ENCODE measurements around the gene NCKAP1.
"Not testable (repeated sequence)": the region's sequence is repeated elsewhere in the genome, so short reads cannot be mapped to it uniquely, and the experiment has no call there.

NCKAP1 gene, protein sequence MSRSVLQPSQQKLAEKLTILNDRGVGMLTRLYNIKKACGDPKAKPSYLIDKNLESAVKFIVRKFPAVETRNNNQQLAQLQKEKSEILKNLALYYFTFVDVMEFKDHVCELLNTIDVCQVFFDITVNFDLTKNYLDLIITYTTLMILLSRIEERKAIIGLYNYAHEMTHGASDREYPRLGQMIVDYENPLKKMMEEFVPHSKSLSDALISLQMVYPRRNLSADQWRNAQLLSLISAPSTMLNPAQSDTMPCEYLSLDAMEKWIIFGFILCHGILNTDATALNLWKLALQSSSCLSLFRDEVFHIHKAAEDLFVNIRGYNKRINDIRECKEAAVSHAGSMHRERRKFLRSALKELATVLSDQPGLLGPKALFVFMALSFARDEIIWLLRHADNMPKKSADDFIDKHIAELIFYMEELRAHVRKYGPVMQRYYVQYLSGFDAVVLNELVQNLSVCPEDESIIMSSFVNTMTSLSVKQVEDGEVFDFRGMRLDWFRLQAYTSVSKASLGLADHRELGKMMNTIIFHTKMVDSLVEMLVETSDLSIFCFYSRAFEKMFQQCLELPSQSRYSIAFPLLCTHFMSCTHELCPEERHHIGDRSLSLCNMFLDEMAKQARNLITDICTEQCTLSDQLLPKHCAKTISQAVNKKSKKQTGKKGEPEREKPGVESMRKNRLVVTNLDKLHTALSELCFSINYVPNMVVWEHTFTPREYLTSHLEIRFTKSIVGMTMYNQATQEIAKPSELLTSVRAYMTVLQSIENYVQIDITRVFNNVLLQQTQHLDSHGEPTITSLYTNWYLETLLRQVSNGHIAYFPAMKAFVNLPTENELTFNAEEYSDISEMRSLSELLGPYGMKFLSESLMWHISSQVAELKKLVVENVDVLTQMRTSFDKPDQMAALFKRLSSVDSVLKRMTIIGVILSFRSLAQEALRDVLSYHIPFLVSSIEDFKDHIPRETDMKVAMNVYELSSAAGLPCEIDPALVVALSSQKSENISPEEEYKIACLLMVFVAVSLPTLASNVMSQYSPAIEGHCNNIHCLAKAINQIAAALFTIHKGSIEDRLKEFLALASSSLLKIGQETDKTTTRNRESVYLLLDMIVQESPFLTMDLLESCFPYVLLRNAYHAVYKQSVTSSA

DNA sequence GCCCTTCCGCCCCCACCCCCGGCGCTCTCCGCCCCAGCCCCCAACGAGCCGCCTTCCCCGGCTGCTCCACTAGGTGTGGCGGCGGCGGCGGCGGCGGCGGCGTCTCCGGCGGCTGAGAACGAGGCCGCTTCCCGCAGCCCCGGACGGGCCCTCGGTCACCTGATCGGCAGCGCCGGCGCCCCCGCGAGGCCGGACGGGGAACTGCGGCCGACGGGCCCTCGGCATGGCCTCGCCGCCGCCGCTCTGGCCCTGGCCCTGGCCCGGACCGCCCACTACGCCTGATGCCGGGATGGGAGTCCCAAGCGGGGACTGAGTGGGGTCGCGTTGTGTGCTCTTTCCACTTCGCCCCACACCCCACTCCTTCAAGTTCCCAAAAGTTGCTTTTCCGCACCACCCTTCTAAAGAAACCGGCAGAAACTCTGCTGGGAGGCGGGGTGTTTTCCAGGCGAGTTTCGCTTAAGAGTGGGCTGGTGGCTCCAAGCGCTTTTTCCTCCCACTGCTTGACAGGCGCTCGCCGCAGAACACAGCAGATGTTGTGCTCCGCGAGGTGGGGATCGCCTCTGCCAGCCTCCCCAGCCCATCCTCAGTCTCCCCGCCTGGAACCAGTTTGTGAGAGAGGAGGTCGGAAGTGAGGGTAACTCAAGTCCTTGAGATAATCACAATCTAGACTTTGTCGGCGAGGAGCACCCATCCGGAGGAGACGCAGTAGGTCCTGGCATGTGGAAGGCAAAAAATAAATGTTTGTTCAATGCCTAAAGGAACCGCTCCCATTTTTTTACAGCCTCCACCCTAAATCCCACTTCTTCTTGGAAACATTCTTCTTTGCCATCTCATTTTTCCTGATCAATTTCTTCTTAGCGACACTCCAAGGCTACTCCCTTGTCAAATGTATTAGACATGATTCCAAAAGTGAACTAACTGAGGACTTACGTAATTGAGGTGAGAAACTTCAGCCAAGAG is at the start of gene NCKAP1:
TSS of gene NCKAP1 (minus strand) at position 117 of the 960 bp plus-strand sequence. CDS start 358 bp downstream, outside the sequence.
- DNase-seq, result peak; percentile 98

DNA sequence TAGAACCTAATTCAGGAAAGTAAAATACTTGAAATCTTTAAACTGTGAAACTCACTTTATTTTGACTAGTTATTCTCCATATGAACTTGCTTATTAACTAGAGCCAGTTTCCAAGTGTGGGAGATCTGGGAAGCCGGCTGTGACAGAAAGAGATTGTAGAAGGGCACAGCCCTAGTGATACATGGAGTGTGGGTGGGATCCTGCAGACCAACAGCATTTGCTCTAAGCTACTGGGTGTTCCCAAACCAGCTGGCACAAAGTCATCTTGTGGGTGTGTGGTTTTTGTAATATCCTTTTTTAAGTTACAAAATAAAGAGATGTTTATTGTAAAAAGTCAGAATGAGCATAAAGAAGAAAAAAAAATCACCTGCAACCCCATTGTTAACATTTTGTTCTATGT is 43.7 kb upstream of the NCKAP1 start:
- DNase-seq, result no peak

DNA sequence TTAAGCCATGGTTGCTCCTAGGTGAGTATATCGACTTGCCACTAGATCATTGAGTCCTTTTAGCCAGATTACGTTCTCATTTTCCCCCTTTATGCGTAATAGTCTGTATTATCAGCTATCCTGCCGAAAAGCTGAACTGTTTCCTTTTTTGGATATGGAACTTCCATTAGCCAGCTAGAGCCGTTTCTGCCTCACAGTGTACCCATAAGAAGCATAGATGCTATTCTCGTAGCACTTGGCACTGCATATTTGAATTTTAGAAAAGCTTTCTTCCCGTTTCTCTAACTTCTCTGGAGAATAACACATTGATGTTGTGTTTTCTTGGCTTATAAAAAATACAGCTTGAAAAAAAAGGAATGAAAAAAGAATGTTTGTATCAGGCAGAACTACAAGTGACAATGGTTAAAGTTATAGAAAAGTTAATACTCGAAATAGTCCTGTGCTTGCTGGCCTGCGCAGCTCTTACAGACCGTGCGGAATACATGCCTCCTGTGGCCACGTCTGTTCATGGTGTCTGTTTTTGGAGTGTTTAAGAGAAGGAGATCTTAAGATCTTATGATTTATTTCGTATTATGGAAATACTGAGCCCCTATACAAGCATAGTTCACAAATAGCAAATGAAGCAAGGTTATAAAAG is 41.0 kb upstream of the NCKAP1 start:
- DNase-seq, result peak; percentile 75

DNA sequence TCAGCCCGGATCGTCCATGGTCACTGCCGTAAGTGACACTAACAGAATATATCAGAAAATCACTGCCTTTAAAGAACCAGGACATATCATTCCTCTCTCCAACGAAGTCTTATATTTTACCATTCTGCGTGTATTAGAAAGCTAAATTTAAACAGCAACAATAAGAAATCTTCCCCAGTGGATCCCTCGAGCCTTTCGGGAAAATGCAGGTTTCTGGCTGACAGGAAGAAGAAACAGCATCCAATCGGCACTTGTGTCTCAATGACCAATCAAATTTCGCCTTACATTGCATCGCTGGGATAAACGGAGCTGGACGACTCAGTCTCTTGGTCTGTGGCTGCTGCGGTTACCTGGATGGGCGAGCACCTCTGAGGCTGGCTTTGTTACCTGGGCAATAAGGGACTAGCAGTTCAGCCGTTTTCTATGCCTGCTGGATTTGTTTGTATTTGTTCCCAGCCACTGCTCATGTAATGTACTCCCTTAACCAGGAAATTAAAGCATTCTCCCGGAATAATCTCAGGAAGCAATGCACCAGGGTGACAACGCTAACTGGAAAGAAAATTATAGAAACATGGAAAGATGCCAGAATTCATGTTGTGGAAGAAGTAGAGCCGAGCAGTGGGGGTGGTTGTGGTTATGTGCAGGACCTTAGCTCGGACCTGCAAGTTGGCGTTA is 40.3 kb upstream of the NCKAP1 start, which contains the start of gene DUSP19:
TSS of gene DUSP19 (plus strand) at position 284 of the 675 bp plus-strand sequence. CDS start at position 471, 187 bp downstream.
- peak; percentile 100 for DNase-seq

DNA sequence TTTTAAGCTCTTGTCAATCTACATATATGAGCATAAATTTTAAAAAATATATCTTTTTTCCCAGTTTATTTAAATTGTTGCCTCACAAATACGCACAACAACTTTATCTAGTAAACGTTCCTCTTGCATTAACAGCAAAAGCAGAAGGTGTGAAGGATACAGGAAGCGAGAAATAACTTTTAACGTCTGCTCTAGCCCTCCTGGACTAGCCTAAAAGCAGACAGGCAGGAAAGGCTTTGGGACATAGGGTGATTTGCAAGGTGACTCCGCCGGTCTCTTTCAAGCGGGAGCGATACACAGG is 39.9 kb upstream of the NCKAP1 start:
- no peak for DNase-seq

DNA sequence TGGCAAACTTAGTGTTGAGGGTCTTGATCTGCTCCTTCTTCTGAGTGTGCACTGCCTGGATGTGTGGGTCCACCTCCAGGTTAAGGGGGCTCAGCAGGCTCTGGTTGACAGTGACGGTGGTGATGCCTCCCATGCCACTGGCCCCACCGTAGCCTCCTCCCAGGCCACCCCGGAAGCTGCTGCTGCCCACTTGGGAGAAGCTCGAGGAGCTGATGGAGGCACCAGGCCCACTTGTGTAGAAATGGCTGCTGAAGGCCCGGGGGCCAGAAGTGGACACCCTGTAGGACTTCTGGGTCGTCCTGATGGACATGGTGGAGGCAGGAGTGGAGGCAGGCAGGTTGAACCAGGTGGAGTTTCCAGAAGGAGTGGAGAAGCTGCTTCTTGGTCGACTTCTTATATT is 33.9 kb upstream of the NCKAP1 start:
- no peak for DNase-seq

DNA sequence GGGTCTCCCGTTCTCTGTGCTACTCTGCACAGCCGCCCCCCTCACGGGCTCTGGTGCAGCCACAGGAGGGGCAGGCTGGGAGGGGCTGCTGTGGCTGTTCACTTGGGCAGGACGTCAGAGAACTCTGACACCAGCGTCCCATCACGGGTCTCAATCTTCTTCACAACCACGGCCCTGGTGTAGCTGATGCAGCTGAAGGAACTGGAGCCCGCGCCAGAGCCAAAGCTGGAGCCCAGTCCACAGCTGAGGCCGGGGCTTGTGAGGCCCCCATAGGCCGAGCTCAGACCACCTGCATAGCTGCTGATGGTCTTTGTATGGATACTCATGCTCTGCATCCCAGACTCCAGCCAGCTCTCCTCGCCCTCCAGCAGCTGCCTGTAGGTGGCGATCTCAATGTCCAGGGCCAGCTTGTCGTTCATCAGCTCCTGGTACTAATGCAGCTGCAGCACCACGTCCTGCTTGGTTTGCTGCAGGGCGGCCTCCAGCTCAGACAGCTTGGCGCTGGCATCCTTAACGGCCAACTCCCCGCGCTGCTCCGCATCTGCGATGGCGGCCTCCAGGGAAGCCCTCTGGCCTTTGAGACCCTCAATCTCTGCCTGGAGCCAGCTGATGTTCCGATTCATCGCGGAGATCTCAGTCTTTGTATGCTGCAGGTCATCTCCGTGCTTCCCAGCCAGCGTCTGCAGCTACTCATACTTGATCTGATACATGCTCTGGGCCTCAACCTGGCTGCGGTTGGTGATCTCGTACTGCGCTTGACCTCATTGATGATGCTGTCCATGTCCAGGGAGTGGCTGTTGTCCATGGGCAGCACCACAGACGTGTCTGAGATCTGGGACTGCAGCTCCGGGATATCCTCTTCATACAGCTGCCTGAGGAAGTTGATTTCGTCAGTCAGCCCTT is 32.9 kb upstream of the NCKAP1 start:
- DNase-seq, result peak; percentile 98

DNA sequence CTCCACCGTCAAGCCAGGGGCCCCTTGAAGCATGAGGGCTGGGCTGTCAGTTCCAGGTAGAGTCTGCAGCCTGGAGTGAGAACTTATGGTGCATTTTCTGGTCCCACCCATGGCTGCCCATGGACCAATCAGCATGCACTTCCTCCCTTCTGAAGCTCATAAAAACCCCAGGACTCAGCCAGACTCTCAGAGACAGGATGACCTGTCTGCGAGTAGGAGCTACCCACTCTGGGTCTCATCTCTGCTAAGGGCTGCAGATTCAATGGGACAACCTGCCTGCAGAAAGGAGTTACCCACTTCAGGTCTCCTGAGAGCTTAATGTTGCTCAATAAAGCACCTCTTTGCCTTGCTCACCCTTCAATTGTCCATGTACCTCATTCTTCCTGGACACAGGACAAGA is 30.9 kb upstream of the NCKAP1 start:
- DNase-seq, result peak; percentile 62

DNA sequence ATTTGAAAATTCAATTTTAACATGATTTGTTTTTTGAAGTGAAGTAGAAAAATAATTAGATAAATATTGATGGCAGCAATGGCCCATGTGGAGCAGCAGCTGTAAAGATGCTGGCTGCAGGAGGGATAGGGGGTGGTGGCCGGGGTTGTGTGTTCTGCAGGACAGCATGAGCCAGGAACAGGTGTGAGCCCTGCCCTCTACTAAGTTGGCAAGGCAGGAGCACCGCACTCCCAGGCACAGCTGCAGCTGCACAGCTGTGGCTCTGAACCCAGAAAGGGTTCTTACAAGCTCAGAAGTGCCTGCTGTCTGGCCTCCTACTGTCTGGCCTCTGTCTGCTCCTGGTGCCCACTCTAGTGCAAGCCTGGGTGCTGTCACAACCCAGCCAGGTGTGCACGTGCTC is 30.3 kb upstream of the NCKAP1 start:
- no peak for DNase-seq

DNA sequence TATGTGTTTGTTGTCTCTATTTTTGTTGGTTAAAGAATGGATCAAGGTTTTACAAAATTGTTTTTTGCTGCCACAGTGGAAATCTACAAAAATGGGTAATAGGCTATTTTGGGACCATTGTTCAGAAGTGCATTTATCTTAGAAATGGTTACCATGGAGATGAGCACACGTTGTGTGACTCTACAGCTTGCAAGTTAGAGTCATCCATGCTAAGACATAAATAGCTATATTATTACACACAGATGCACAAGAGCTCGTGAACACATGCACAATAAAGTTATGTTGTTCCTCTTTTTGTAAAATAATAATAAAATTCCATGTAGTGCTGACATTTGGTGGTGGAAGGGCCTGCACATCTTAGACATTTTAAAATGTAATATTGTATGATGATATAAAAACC is 24.8 kb upstream of the NCKAP1 start:
- peak; percentile 69 for DNase-seq

DNA sequence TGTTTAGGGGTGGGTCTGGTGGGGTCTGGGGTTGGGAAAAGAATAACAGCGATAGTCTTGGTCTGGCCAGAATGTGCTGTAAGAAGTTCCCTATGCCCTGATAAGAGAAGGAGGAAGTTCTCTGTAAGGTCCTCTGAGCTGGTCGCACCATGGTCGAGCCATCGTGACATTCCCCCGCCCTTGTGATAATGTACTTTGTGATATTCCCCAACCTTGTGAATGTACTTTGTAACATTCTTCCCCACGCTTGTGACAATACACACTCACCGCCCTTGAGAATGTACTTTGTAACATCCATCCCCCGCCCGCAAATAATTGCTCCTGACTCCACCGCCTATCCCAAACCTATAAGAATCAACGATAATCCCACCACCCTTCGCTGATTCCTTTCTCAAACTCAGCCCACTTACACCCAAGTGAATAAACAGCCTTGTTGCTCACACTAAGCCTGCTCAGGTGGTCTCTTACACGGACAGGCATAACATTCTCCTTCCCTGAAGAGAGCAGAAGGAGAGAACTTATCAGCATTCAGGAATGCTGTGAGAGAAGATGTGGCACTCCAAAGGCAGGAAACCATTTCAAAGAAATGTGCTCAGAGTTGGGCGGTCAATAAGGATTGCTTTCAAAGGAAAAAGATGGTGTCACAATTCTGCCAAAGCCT is 22.4 kb upstream of the NCKAP1 start:
- DNase-seq, result no peak

DNA sequence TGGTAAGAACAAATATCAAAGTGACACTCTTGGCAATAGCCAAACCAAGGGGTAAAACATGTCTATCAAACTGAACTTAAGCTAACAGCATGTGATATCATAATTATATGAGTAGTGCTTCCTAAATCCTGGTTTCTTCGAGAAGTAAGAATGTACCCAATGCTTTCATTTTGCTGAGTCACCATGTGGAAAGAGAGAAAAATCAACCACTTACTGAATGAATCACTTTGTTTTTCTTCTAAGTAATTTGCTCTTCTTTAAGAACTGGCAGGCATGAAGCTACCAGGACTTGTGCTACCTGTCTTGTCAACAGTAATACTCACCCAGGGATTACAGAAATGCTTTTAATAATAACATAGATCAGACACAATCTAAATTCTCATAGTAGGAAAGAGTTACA is 21.3 kb upstream of the NCKAP1 start:
- peak; percentile 51 for DNase-seq

DNA sequence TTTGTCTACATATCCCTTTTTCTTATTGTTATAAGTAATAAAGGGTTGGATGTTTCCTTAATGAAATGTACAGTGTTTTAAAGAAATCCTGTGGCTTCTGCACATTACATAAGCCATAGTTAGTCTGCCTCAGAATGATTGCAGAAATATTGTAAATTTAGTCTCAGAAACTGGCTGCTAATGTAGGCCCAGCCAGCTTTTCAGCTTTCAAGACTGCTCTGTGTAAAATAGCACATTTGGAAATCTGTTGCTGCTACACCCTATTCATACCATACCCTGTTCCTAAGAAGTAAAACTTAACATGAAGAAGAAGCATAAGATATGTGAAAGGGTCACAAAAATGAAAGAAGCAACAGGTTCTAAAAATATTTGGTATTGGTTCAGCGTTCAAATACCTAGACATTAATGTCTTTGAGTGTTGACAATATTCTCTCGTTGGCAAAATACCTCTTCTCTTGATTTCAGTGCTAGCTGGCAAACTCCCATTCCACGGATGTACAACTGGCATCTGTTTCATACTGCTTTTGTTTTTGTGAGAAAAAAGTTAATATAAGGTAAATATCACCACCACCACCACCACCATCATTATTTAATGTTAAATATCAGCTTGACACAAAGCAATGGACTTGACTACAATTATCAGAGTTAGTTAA is 19.2 kb upstream of the NCKAP1 start:
- DNase-seq, result no peak

DNA sequence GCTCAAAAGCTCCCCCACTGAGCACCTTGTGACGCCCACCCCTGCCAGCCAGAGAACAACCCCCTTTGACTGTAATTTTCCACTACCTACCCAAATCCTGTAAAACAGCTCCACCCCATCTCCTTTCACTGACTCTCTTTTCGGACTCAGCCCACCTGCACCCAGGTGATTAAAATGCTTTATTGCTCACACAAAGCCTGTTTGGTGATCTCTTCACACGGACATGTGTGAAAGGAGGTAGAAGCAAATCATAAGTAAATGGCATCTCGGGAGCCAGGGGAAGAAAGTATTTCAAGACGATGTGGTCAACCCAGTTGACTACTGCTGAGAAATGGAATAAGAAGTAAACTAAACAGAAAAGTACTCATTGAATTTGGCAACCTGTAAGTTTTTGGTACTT is 11.2 kb upstream of the NCKAP1 start:
- no peak for DNase-seq

DNA sequence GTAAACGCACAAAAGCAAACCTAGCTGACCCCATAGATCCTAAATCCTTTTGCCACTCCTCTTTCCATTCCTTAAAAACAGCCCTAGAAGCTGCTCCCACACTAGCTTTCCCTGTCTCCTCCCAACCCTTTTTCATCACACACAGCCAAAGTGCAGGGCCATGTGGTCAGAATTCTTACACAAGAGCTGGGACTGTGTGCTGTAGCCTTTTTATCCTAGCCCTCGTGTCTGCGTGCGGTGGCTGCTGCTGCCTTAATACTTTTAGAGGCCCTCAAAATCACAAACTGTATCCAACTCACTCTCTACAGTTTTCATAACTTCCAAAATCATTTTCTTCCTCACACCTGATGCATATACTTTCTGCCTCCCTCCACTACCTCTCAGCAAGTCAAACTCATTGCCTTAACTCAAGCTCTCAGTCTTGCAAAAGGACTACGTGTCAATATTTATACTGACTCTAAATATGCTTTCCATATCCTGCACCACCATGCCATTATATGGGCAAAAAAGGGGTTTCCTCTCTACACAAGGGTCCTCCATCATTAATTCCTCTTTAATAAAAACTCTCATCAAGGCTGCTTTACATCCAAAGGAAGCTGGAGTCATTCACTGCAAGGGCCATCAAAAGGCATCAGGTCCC is 9.3 kb upstream of the NCKAP1 start:
- peak; percentile 20 for DNase-seq

DNA sequence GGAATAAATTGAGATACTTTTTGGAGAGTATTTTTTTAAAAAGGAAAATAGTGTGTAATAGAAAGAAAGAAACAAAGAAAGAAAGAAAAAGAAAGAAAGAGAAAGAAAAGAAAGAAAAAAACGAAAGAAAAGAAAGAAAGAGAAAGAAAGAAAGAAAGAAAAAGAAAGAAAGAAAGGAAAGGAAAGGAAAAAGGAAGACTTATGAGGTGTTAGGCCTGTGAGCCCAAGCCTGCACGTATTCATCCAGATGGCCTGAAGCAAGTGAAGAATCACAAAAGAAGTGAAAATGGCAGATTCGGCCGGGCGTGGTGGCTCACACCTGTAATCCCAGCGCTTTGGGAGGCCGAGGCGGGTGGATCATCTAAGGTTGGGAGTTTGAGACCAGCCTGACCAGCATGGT is 5.3 kb upstream of the NCKAP1 start:
- not testable (repeated sequence) for DNase-seq

DNA sequence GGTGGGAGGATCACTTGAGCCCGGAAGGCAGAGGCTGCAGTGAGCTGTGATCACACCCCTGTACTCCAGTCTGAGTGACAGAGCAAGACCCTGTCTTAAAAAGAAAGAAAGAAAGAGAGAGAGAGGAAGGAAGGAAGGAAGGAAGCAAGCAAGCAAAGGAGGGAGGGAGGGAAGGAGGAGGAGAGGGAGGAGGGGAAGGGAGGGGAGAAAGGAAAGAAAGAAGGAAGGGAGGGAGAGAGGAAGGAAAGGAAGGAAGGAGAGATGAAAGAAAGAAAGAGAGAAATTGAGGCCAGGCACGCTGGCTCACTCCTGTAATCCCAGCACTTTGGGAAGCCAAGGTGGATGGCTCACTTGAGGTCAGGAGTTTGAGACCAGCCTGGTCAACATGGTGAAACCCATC is 2.3 kb upstream of the NCKAP1 start:
- DNase-seq, result no peak

DNA sequence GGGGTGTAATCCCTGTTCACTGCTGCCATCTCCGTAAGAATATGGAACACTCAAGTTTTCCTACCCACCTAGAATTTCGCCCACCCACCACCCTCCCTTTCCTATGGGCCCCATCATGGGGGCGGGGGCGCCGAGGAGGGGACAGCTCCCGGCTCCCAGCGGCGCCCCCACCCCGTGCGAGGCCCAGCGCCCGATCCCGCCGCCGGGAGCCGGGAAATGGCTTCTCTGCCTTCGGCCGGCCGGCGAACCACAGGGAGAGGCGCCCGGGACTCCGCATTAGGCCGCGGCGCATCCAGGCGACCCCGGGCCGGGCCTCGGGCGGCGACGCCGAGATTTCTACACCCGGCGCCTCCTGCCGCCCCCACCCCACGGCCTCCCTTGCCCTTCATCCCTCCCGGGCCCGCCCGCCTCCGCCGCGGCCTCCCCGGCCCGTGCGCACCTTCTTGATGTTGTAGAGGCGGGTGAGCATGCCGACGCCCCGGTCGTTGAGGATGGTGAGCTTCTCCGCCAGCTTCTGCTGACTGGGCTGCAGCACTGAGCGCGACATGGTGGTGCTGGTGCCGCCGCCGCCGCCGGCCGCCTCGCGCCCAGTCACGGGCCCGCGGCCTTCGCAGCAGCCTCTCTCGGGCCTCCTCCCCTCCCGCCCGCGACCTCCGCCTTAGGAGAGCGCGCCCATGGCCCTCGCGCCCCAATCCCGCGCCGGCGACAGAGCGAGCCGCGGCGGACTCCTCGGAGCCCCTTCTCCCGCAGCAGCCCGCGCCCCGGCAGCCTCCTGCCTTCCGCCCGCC is 510 bp downstream of the NCKAP1 start:
- peak; percentile 95 for DNase-seq

All from DMS53 (cell line).